H1 (cell line): Measurements from ENCODE around the gene SLC30A7. TPM values are rescaled to one million over a fixed set of nuclear protein-coding genes. Genes with fewer than 3 reads are reported as not detected.

Experiments
- GTF2F1 ChIP-seq: IDR thresholded peaks from 2 replicates; pipeline ENCODE4 v1.6.1; 2012; ENCODE audit warnings: low read depth, low read length, improper control_type of control experiment, borderline replicate concordance
- KDM4A ChIP-seq: IDR thresholded peaks from one replicate; pipeline ENCODE4 v1.7.1; 2012; ENCODE audit warnings: low read depth, mild to moderate bottlenecking, moderate library complexity, low read length, inconsistent platforms; ENCODE audit not compliant: severe bottlenecking
- KDM5A ChIP-seq: fragments of 200-600 bp; IDR thresholded peaks from 2 replicates; pipeline ENCODE4 v1.7.1; 2012; ENCODE audit warnings: mild to moderate bottlenecking, low read length, inconsistent platforms, mixed read lengths
- NANOG ChIP-seq: IDR thresholded peaks from 2 replicates; pipeline ENCODE4 v1.6.1; 2011; ENCODE audit warnings: low read length, low read depth, mild to moderate bottlenecking, inconsistent platforms; ENCODE audit not compliant: insufficient read depth, poor library complexity, severe bottlenecking
- RBBP5 ChIP-seq: IDR thresholded peaks from 2 replicates; pipeline ENCODE4 v1.7.1; 2012; ENCODE audit warnings: low read depth, mild to moderate bottlenecking, inconsistent platforms, low read length, moderate library complexity, borderline replicate concordance
- RNF2 ChIP-seq: fragments of 200-900, 300-1000 bp; sonication (generic); IDR thresholded peaks from 2 replicates; pipeline ENCODE4 v1.7.1; 2016; ENCODE audit warnings: borderline replicate concordance, low read depth, mild to moderate bottlenecking, antibody characterized with exemption, low read length; ENCODE audit not compliant: poor library complexity, severe bottlenecking; ENCODE audit errors: missing control alignments
- RXRA ChIP-seq: IDR thresholded peaks from 2 replicates; pipeline ENCODE4 v1.6.1; 2011; ENCODE audit warnings: low read depth, mild to moderate bottlenecking, low read length, moderate library complexity; ENCODE audit not compliant: insufficient read depth
- SIN3A ChIP-seq, 2 experiments: IDR thresholded peaks in 1 of 2; conservative IDR thresholded peaks in 1 of 2; 2 replicates each; pipeline ENCODE4 v1.6.1; 2011 to 2012; ENCODE audit warnings: low read length in 2 of 2, improper control_type of control experiment in 1 of 2, low read depth in 1 of 2, mild to moderate bottlenecking in 1 of 2
- SIX5 ChIP-seq: IDR thresholded peaks from 2 replicates; pipeline ENCODE4 v1.6.1; 2011; ENCODE audit warnings: mild to moderate bottlenecking, low read depth, low read length
- polyA plus RNA-seq, 7 experiments: library from polyadenylated mRNA; depleted of rRNA in 3 of 7; stranded (reverse) in 5 of 7; unstranded in 2 of 7; fragments of >200 nt in 5 of 7; fragments of 200-250 nt in 2 of 7; gene quantifications; 1 replicate in 5 of 7; 2 replicates in 1 of 7; 4 replicates in 1 of 7; pipeline versions ENCODE4 v1.2.1 to v1.2.3, GENCODE V29; 2011 to 2013; ENCODE audit warnings: missing spikeins in 2 of 7, mixed read lengths in 2 of 7
- total RNA-seq: library from RNA; stranded (reverse); fragmentation: NEBNext Ultra II Directional; extraction: Animal tissue kit (Norgen Biotek cat#: 25700); gene quantifications from 2 replicates; pipeline ENCODE4 v1.2.1, GENCODE V29; 2021
- TF ChIP-seq, protein P1 (sequence below): IDR thresholded peaks from 2 replicates; pipeline ENCODE4 v1.6.1; 2012; ENCODE audit warnings: inconsistent platforms
- TF ChIP-seq, protein P2 (sequence below), 3 experiments: IDR thresholded peaks; 1 replicate in 2 of 3; 2 replicates in 1 of 3; pipeline versions ENCODE4 v1.5.1 to v1.6.1; 2011; ENCODE audit warnings: low read length in 3 of 3, mild to moderate bottlenecking in 3 of 3, inconsistent platforms in 2 of 3, low read depth in 1 of 3, moderate library complexity in 1 of 3; ENCODE audit not compliant: insufficient read depth in 1 of 3; ENCODE audit errors: control extremely low read depth in 1 of 3

SLC30A7 gene
- total and polyA plus RNA-seq, 2 of the 8 experiments (the other 6 are each of a cell fraction or from before 2014, with no cell fraction given): 5.5 to 22.1 TPM

DNA sequence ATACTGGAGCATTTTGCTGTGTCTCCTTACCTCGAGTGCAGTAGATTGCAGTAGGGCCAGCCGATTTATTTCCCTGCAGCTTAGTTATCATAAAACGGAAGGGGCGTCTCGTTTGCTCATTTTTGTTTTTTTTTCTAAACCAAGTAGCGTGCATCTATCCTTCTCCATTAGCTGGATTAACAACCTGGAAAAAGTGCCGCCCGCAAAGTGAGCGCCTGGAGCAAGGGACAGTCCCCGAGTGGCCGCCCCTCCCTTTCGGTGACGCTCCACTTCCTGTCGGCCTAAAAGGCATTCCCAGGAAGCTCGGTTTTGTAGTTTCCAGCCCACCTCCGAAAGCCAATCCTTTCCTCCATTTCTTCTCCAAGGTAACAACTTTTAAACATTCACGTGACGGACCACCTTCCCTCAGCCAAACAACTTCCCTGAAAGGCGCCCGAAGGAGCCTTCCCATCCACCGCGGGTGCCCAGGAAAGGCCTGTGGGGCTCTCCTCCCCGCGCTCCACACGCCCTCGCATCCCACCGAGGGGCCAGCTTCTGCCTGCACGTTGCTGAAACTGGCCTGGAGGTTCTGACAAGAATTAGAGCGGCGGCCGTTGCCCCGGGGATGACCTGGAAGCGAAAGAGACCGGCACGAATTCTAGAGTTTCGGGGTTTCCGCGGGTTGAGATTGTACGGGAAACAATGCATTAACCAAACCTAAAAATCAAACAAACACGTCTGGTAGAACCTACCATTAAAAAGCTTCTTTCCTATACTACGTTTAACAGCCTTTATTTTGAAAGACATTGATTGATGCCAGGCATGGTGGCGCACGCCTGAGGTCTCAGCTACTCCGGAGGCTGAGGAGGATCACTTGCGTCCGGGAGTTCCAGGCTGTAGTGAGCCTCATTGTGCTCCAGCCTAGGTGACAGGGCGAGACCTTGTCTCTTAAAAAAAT is 1.0 kb upstream of the SLC30A7 start, which contains the start of gene EXTL2 (continued):
- TF ChIP-seq RBBP5 (peak; percentile 53; the same call in 1 of the 2 replicates), KDM5A (no peak), GTF2F1 (no peak), SIN3A (conservative IDR thresholded peaks at IDR 0.05 in 1 of 2, IDR thresholded peaks at IDR 0.05 in 1 of 2; ENCODE audit: low read depth in 1 of 2, low read length in 2 of 2) (peak; percentile 57 to 93; a peak in 3 of 4 replicates), KDM4A (peak; percentile 31), RXRA (no peak), SIX5 (peak; percentile 24; the same call in 1 of the 2 replicates), RNF2 (no peak), NANOG (no peak)
- TF ChIP-seq, protein P1, sequence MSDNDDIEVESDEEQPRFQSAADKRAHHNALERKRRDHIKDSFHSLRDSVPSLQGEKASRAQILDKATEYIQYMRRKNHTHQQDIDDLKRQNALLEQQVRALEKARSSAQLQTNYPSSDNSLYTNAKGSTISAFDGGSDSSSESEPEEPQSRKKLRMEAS: peak; percentile 44; the same call in 1 of the 2 replicates
- TF ChIP-seq, protein P2, sequence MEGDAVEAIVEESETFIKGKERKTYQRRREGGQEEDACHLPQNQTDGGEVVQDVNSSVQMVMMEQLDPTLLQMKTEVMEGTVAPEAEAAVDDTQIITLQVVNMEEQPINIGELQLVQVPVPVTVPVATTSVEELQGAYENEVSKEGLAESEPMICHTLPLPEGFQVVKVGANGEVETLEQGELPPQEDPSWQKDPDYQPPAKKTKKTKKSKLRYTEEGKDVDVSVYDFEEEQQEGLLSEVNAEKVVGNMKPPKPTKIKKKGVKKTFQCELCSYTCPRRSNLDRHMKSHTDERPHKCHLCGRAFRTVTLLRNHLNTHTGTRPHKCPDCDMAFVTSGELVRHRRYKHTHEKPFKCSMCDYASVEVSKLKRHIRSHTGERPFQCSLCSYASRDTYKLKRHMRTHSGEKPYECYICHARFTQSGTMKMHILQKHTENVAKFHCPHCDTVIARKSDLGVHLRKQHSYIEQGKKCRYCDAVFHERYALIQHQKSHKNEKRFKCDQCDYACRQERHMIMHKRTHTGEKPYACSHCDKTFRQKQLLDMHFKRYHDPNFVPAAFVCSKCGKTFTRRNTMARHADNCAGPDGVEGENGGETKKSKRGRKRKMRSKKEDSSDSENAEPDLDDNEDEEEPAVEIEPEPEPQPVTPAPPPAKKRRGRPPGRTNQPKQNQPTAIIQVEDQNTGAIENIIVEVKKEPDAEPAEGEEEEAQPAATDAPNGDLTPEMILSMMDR (IDR thresholded peaks at IDR 0.05; ENCODE audit: control extremely low read depth in 1 of 3, insufficient read depth in 1 of 3, low read depth in 1 of 3, low read length in 3 of 3): no peak
